Kidney (tissue), 14 donors: Measurements from ENCODE around the gene ARHGEF26. TPM values are rescaled to one million over a fixed set of nuclear protein-coding genes. Genes with fewer than 3 reads are reported as not detected.

Experiments
- DNase-seq, 5 donors: peaks; one replicate each; pipeline ENCODE4 v3.0.0-alpha.2; 2013 to 2020
- FAIRE-seq: peaks from 2 replicates; lab custom pipeline; 2012; peaks lifted over from hg19 to GRCh38; lab: Jason Lieb, UNC
- H3K27ac ChIP-seq, 2 donors: one replicate each; pipeline ENCODE4 v1.7.0; 2013; ENCODE audit warnings: low read depth in 2 of 2, low read length in 2 of 2, inconsistent platforms in 1 of 2
- H3K27me3 ChIP-seq: one replicate; pipeline ENCODE4 v1.7.1; 2013; ENCODE audit warnings: low read length, inconsistent platforms; ENCODE audit not compliant: control insufficient read depth, insufficient read depth
- H3K36me3 ChIP-seq, 3 donors: one replicate each; pipeline versions ENCODE4 v1.7.0 to v1.7.1; 2013; ENCODE audit warnings: low read length in 3 of 3, control low read depth in 1 of 3, inconsistent platforms in 1 of 3; ENCODE audit not compliant: insufficient read depth in 3 of 3, control insufficient read depth in 2 of 3
- H3K4me1 ChIP-seq, 3 donors: one replicate each; pipeline versions ENCODE4 v1.7.0 to v1.7.1; 2013; ENCODE audit warnings: low read length in 3 of 3, inconsistent platforms in 1 of 3, low read depth in 1 of 3; ENCODE audit not compliant: control insufficient read depth in 2 of 3, insufficient read depth in 2 of 3
- H3K4me3 ChIP-seq, 3 donors: one replicate each; pipeline versions ENCODE4 v1.7.0 to v1.8.1; 2013; ENCODE audit warnings: low read length in 3 of 3, control low read depth in 1 of 3, inconsistent platforms in 1 of 3
- H3K9ac ChIP-seq, 3 donors: one replicate each; pipeline versions ENCODE4 v1.7.0 to v1.7.1; 2013; ENCODE audit warnings: low read length in 3 of 3, control low read depth in 1 of 3, inconsistent platforms in 1 of 3
- H3K9me3 ChIP-seq, 3 donors: one replicate each; pipeline versions ENCODE4 v1.7.0 to v1.7.1; 2013; ENCODE audit warnings: low read length in 3 of 3, control low read depth in 1 of 3, inconsistent platforms in 1 of 3; ENCODE audit not compliant: control insufficient read depth in 2 of 3, insufficient read depth in 1 of 3
- CTCF ChIP-seq: IDR thresholded peaks from 3 replicates; pipeline ENCODE4 v1.5.1; 2012; ENCODE audit warnings: mild to moderate bottlenecking, moderate library complexity, borderline replicate concordance; ENCODE audit not compliant: insufficient read depth; ENCODE audit errors: extremely low read depth
- intact Hi-C: fragments of 100-400 bp; cut with DNase I; formaldehyde crosslinking; loops from one replicate; pipeline ENCODE4 v1.11.1; 2022
- polyA plus RNA-seq: library from polyadenylated mRNA; stranded (reverse); fragments of 350-450 nt; fragmentation: Illumina TruSeq; extraction: RNeasy Lipid Tissue Mini Kit (QIAGEN cat#74804); gene quantifications from one replicate; pipeline ENCODE4 v1.2.3, GENCODE V29; 2014; ENCODE audit warnings: low read depth, low replicate concordance; ENCODE audit not compliant: insufficient read depth
- total RNA-seq: library from RNA; stranded (reverse); fragmentation: NEBNext Ultra II Directional; extraction: Animal tissue kit (Norgen Biotek cat#: 25700); gene quantifications from one replicate; pipeline ENCODE4 v1.2.1, GENCODE V29; 2021
- donor health status: control.
- donor health status: control.
- donor health status: control.
- donor health status: control.
- donor health status: control.
- donor health status: DM: yes; HTN: yes; CAD: no.
- donor health status: Normal renal cell carcinoma (clear cell type).

The ARHGEF26 gene
- total and polyA plus RNA-seq, 2 donors from 2014 or later, result 3.9 to 4.8 TPM

GRCh38 chr3:154225536-154225935, 104.3 kb downstream of the ARHGEF26 start:
- intact Hi-C loops, result no loop called here
- FAIRE-seq (peak; percentile 81), DNase-seq (no peak)
- Histone ChIP-seq H3K4me3 (no peak overlapping the region), H3K27me3 (no peaks in the 10 kb centered on the region), H3K27ac (no peak overlapping the region), H3K9ac (no peak overlapping the region), H3K4me1 (no peaks in the 10 kb centered on the region), H3K36me3 (no peaks in the 10 kb centered on the region), H3K9me3 (no peaks in the 10 kb centered on the region)
- no peak for TF ChIP-seq CTCF

- Histone ChIP-seq H3K36me3 (no peaks in the 10 kb centered on the region), H3K4me1 (no peaks in the 10 kb centered on the region), H3K9me3 (no peaks in the 10 kb centered on the region), H3K27me3 (no peaks in the 10 kb centered on the region), H3K27ac (no peak overlapping the region), H3K9ac (no peak overlapping the region), H3K4me3 (no peak overlapping the region)
- FAIRE-seq, result no peak
- no peak for TF ChIP-seq CTCF
- DNase-seq, result peak in 2 of 5 donors; percentile 21 to 64
- intact Hi-C loops, result no loop called here
Observed at GRCh38 chr3:154227531-154227930, 106.3 kb downstream of the ARHGEF26 start.

GRCh38 chr3:154228561-154229216, 107.5 kb downstream of the ARHGEF26 start:
- no peak for FAIRE-seq
- no peak overlapping the region for H3K27ac ChIP-seq

More at GRCh38 chr3:154228561-154229216, 107.5 kb downstream of the ARHGEF26 start:
- no peaks in the 10 kb centered on the region for H3K27me3 ChIP-seq
- intact Hi-C loops, result no loop called here
- TF ChIP-seq CTCF, result no peak
- no peaks in the 10 kb centered on the region for H3K9me3 ChIP-seq
- DNase-seq, result peak in 1 of 5 donors; percentile 35
- H3K9ac ChIP-seq, result no peak overlapping the region
- no peaks in the 10 kb centered on the region for H3K36me3 ChIP-seq
- no peak overlapping the region for H3K4me3 ChIP-seq
- no peaks in the 10 kb centered on the region for H3K4me1 ChIP-seq
